HG03103 (cell line): ENCODE measurements around the gene CEP57.
A peak's percentile ranks its signal among the peaks of the same experiment; 100 is the strongest.
"Not testable (repeated sequence)": the region's sequence is repeated elsewhere in the genome, so short reads cannot be mapped to it uniquely, and the experiment has no call there.

Experiments used
- ATAC-seq: cut with Tn5 transposase; IDR thresholded peaks from one replicate; pipeline ENCODE4 v1.9.1; 2021; ENCODE audit warnings: low read depth; ENCODE audit not compliant: unreplicated experiment

CEP57 gene

GRCh38 chr11:95795627-95796295, 5.5 kb downstream of the CEP57 start:
- no peak for ATAC-seq

DNA sequence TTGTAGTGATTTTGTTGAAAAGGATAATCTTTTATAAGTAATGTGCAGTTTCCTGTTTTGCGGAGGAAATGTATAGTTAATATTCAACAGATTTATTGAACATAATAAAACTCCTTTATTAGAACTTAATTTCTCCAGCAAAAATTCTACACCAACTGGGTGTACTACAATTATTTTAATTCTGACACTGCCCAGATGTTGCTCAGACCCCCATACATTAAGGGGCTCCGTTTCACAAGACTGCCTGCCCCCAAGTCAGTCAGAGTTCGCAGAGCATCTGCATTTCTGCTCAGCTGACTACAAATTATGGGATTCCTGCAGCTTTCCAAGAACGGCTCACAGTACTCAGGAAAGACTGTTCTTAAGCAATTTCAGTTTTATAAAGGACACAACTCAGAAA, 6.2 kb downstream of the CEP57 start:
- no peak for ATAC-seq

DNA sequence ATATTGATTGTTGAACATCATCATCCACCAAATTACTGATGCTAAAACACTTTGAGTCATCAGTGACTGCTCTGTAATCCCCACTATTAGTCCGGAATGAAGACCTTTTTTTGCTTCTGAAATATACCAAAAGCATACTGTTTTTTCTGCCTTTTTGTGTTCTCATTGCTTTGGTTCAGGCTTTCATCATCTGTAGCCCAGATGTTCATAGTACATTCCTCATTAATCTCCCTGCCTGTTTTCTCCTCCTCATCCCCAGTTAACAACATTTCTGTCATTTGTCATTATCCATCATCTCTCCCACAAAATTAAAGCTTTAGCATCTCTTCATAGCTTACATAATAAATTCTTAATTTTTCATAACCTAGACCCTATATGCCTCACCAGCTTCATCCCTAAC, 9.2 kb downstream of the CEP57 start:
- no peak for ATAC-seq

DNA sequence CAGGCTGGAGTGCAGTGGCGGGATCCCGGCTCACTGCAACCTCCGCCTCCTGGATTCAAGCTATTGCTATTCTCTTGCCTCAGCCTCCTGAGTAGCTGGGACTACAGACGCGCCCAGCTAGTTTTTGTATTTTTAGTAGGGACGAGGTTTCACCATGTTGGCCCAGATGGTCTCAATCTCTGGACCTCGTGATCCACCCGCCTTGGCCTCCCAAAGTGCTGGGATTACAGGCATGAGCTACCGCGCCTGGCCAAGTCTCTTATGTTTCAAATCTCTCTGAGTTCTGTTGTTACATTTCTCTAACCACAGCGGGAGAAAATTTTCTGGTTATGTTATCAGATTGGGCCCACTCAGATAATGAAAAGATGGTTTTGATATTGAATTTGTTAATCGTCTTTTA, 10.1 kb downstream of the CEP57 start:
- no peak for ATAC-seq

- ATAC-seq: no peak
These were observed 12.5 kb downstream of the CEP57 start for GRCh38 chr11:95802806-95803205.

DNA sequence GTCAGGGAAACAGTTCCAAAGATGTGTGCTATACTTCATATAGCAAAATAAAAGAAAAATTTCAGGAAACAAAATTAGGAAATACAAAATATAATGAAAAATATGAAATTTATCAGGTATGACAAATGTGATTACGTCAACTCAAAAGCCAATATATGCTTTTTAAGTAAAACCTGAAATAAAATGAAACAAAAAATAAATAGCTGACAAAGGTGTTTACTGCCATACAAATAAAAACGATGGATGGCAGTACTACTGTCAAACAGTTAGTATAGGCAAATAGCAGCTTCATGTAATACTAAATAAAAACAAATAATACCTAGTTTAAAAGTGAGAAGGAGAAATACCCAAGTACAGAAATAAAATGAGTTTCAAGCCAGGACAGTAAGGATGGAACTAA, 13.7 kb downstream of the CEP57 start:
- ATAC-seq: no peak

GRCh38 chr11:95805869-95806268, 15.6 kb downstream of the CEP57 start:
- ATAC-seq: no peak

- not testable (repeated sequence) for ATAC-seq
These were observed 16.2 kb downstream of the CEP57 start for GRCh38 chr11:95806464-95806863.

- ATAC-seq: not testable (repeated sequence)
These were observed 20.8 kb downstream of the CEP57 start for GRCh38 chr11:95811052-95811451.

GRCh38 chr11:95816037-95816436, 25.7 kb downstream of the CEP57 start:
- no peak for ATAC-seq

DNA sequence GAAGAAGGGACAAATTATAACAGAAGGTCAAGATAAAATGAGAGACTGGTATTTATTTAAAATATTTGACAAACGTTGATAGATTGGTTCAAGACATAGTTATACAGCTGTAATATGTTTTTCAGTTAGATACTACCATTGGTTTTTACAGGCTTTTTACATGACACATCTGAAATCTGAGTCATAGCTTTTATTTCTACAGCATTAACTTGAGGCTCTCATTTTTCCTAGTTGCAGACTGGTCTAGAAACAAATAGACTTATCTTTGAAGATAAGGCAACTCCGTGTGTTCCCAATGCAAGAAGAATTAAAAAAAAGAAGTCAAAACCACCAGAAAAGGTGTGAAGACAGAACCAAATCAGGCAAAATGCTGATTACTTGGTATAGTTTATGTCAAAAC, 31.3 kb downstream of the CEP57 start:
- ATAC-seq: no peak

DNA sequence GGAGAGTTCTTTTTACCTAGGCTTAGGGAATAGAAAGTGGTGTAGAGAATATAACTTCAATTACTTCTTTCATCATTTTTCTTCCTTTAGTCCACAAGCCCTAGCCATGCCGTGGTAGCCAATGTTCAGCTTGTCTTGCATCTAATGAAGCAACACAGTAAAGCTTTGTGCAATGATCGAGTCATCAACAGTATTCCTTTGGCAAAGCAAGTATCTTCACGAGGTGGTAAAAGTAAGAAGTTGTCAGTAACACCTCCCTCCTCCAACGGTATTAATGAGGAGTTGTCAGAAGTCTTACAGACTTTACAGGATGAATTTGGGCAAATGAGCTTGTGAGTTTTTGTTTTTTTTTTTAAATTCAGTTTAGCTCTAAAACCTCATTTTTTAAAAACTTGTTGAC, 37.4 kb downstream of the CEP57 start:
- ATAC-seq: no peak

DNA sequence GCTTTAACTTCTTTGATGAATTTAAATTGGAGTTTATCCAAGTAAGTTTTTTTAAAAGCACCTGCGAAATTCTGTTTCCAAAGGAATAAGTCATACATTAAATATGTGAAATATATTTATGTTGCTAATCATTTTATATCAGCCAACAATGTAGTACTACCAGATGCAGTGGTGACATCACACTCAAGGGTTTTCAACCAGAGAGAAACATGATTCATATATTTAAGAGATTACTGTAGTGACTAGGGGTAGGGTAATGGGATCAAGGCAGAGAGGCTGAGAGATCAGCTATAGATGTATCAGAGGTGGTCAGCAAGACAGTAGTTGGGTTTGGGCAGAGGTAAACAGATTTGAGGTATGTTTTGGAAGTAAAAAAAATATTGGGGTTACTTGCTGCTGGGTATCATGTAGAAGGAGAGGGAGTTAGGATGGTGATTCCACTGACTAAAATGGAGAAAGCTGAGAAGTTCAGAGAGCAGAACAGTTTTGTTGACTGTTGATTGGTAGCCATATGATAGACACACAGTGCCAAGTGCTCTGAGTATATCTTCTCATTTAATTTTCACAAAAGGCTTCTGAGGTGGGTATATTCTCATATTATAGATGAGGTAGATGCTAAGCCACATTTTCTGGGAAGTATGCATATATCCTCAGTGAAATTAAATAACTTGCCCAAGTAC, 39.4 kb downstream of the CEP57 start:
- no peak for ATAC-seq

GRCh38 chr11:95831198-95831883, 41.0 kb downstream of the CEP57 start:
- no peak for ATAC-seq

DNA sequence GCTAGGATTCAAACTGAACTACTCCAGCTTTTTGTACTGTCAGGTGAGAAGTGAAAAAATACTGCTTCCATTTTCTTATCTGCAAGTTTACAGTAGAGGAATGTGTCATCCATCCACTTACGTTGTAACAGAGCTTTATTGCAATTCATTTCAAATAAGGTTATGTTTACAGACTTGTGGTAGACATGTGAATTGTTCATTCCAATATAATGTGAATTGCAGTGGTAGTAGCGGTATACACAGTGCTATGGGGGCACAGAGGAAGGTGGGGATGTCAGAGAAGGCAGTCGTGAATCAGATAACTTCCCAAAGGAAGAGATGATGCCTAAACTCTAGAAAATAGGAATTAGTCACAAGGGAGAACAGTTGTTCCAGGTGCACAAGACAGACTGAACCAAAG, 42.5 kb downstream of the CEP57 start:
- ATAC-seq: no peak

DNA sequence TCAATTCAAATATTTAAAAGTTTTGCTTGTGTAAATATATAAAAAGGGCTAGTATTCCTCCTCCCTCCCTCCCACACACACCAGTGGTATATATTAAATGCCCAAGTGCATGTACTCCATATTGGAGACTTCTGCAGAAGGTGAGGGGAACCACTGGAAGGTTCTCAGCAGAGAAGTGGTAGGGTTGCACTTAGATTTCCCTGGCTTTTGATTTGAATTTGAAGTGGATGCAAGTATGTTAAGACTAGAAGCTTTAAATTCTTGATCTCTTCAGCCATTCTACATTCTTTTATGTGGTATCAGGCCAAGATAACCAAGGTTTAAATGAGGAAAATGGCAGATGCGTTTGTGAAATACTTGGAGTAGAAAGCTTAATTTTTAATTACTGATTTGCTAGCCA, 43.1 kb downstream of the CEP57 start:
- ATAC-seq: no peak

DNA sequence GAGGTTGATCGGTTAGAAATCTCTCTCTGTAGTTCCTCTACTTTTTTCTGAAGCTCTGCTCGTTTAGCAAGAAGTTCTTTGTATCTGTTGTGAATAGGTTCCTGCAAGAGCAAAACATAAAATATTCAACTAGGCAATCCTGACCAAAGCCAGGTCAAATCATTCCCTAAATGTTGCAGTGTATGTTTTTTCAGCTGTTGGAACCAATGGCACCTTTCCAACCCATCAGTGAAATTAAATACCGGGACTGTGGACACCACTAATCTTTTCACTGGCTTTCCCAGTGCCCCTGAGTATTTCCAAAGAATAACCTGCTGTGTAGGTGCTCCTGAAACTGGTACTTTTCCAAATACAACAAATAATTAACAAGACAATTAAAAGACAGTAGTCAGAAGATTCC, 45.1 kb downstream of the CEP57 start:
- ATAC-seq: no peak

DNA sequence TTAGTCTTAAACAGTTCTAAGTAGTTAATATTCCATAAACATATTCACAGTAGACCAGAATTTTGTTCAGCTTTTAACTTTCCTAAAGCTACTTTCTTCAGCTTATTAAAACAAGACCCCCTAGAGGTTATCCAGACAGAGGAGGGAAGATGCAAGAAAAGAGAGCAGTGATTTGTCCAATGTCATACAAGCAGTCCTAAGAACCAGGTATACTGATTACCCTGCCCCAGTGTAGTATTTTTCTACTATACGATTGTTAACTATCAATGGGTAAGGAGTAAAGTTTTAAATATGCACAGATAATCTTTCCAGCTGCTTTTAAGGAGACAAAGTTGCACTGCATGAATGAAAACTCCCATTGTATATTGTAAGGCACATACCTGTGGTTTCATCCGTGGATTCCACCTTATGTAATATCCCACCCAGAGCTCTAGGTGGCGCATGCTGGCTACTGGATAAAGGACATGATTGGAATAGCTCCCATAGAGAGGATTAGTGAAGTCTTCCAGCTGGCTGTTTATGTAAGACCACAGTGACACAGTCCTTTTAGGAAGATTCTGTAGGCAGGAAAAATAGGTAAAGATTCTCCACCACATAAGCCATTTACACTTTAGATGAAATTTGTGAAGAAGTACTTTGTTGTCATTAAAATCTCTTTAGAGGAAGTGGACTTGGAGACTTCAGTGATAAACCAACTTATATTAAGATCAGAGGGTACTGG, 45.6 kb downstream of the CEP57 start:
- ATAC-seq: peak; percentile 90

GRCh38 chr11:95845167-95845566, 54.9 kb downstream of the CEP57 start:
- no peak for ATAC-seq

GRCh38 chr11:95849087-95849825, 59.0 kb downstream of the CEP57 start:
- no peak for ATAC-seq

- ATAC-seq: no peak
These were observed 59.8 kb downstream of the CEP57 start for GRCh38 chr11:95850137-95850536.
